ENCODE data around the gene MAD1L1.

The MAD1L1 gene

DNA sequence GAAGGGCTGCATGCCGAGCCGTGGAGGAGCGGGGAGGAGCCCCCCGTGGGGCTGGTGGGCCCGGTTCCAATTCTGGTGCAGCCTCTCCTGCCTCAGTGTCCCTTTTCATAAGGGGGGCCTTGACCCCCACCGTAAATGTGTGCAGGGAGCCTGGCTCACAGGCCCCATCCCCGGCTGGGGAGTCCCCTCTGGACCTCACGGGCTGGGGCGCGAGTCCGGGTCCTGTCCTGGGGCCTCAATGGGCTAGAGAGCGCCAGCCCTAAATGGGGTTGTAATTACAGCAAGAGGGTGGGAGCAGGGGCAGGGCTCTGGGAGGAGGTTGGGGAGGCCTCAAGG, 359.7 kb downstream of the MAD1L1 start:
- Histone ChIP-seq H2BK12ac (ENCODE audit: low read length) (no peak overlapping the region), H2AK5ac (ENCODE audit: low read length) (no peak overlapping the region), H3K4me3 (ENCODE audit: low read depth, low read length) (no peak overlapping the region), H3K27me3 (ENCODE audit: insufficient read depth, low read length) (no peaks in the 10 kb centered on the region), H3K9me3 (ENCODE audit: insufficient read depth, low read depth, low read length) (peaks cover 5% of the 10 kb centered on the region), H3K27ac (ENCODE audit: low read depth, low read length) (no peak overlapping the region), H2BK5ac (ENCODE audit: low read depth, low read length, poor library complexity) (no peak overlapping the region), H3K4me1 (ENCODE audit: control insufficient read depth in 1 of 2, insufficient read depth in 2 of 2, low read length in 2 of 2) (no peaks in the 10 kb centered on the region), H3K36me3 (ENCODE audit: control insufficient read depth in 1 of 2, insufficient read depth in 2 of 2, low read length in 2 of 2) (no peaks in the 10 kb centered on the region), H4K8ac (ENCODE audit: low read depth, low read length) (no peak overlapping the region), H4K12ac (ENCODE audit: low read depth, low read length) (no peak overlapping the region), H3K79me2 (ENCODE audit: control insufficient read depth, insufficient read depth, low read length, poor library complexity) (no peaks in the 10 kb centered on the region), H3K4me2 (ENCODE audit: low read length) (no peak overlapping the region), H3K23ac (ENCODE audit: low read length) (no peak overlapping the region), H2BK120ac (ENCODE audit: insufficient read depth, low read length, poor library complexity) (no peak overlapping the region), H4K91ac (ENCODE audit: low read depth, low read length) (no peak overlapping the region), H3K18ac (ENCODE audit: low read length) (no peak overlapping the region), H3K9ac (ENCODE audit: low read length) (no peak overlapping the region), H3K79me1 (ENCODE audit: low read length) (no peaks in the 10 kb centered on the region), H3K14ac (ENCODE audit: low read length) (no peak overlapping the region), H2AFZ (ENCODE audit: insufficient read depth, low read length, poor library complexity) (no peak overlapping the region), H3K4ac (ENCODE audit: low read depth, low read length) (no peak overlapping the region)
- no CpG with 5 or more reads among the region's 12 CpGs for WGBS (ENCODE audit: extremely low coverage, insufficient coverage, insufficient read length)
- DNase-seq = no peak

GRCh38 chr7:1872191-1873069, 360.3 kb downstream of the MAD1L1 start:
- no peaks in the 10 kb centered on the region for H3K27me3 ChIP-seq (ENCODE audit: insufficient read depth, low read length)
- H3K4me1 ChIP-seq (ENCODE audit: control insufficient read depth in 1 of 2, insufficient read depth in 2 of 2, low read length in 2 of 2) = no peaks in the 10 kb centered on the region
- no peak overlapping the region for H3K18ac ChIP-seq (ENCODE audit: low read length)
- H3K23ac ChIP-seq (ENCODE audit: low read length) = no peak overlapping the region
- no peak overlapping the region for H3K14ac ChIP-seq (ENCODE audit: low read length)
- H3K9ac ChIP-seq (ENCODE audit: low read length) = no peak overlapping the region
- no peak overlapping the region for H4K12ac ChIP-seq (ENCODE audit: low read depth, low read length)
- no peaks in the 10 kb centered on the region for H3K79me1 ChIP-seq (ENCODE audit: low read length)
- no peaks in the 10 kb centered on the region for H3K79me2 ChIP-seq (ENCODE audit: control insufficient read depth, insufficient read depth, low read length, poor library complexity)
- no peak overlapping the region for H3K4me2 ChIP-seq (ENCODE audit: low read length)
- no peak overlapping the region for H2AFZ ChIP-seq (ENCODE audit: insufficient read depth, low read length, poor library complexity)
- no peak overlapping the region for H3K4me3 ChIP-seq (ENCODE audit: low read depth, low read length)
- no peak overlapping the region for H2AK5ac ChIP-seq (ENCODE audit: low read length)
- H2BK120ac ChIP-seq (ENCODE audit: insufficient read depth, low read length, poor library complexity) = no peak overlapping the region
- H4K8ac ChIP-seq (ENCODE audit: low read depth, low read length) = no peak overlapping the region
- no peak overlapping the region for H4K91ac ChIP-seq (ENCODE audit: low read depth, low read length)
- no CpG with 5 or more reads among the region's 39 CpGs for WGBS (ENCODE audit: extremely low coverage, insufficient coverage, insufficient read length)
- H3K27ac ChIP-seq (ENCODE audit: low read depth, low read length) = no peak overlapping the region
- no peak overlapping the region for H3K4ac ChIP-seq (ENCODE audit: low read depth, low read length)
- H3K9me3 ChIP-seq (ENCODE audit: insufficient read depth, low read depth, low read length) = peaks cover 5% of the 10 kb centered on the region
- no peaks in the 10 kb centered on the region for H3K36me3 ChIP-seq (ENCODE audit: control insufficient read depth in 1 of 2, insufficient read depth in 2 of 2, low read length in 2 of 2)
- H2BK5ac ChIP-seq (ENCODE audit: low read depth, low read length, poor library complexity) = no peak overlapping the region
- DNase-seq = no peak
- H2BK12ac ChIP-seq (ENCODE audit: low read length) = no peak overlapping the region

GRCh38 chr7:1869452-1870130, 363.2 kb downstream of the MAD1L1 start:
- no peak overlapping the region for H2BK5ac ChIP-seq (ENCODE audit: low read depth, low read length, poor library complexity)
- no peak overlapping the region for H3K23ac ChIP-seq (ENCODE audit: low read length)
- DNase-seq = no peak
- H3K27me3 ChIP-seq (ENCODE audit: insufficient read depth, low read length) = no peaks in the 10 kb centered on the region
- H2BK120ac ChIP-seq (ENCODE audit: insufficient read depth, low read length, poor library complexity) = no peak overlapping the region
- no CpG with 5 or more reads among the region's 28 CpGs for WGBS (ENCODE audit: extremely low coverage, insufficient coverage, insufficient read length)
- no peak overlapping the region for H4K91ac ChIP-seq (ENCODE audit: low read depth, low read length)
- no peak overlapping the region for H3K14ac ChIP-seq (ENCODE audit: low read length)
- H3K9me3 ChIP-seq (ENCODE audit: insufficient read depth, low read depth, low read length) = peaks cover 7% of the 10 kb centered on the region
- H3K79me2 ChIP-seq (ENCODE audit: control insufficient read depth, insufficient read depth, low read length, poor library complexity) = no peaks in the 10 kb centered on the region
- H3K4me3 ChIP-seq (ENCODE audit: low read depth, low read length) = no peak overlapping the region
- H3K4me2 ChIP-seq (ENCODE audit: low read length) = no peak overlapping the region
- H3K36me3 ChIP-seq (ENCODE audit: control insufficient read depth in 1 of 2, insufficient read depth in 2 of 2, low read length in 2 of 2) = no peaks in the 10 kb centered on the region
- H3K4ac ChIP-seq (ENCODE audit: low read depth, low read length) = no peak overlapping the region
- H2BK12ac ChIP-seq (ENCODE audit: low read length) = no peak overlapping the region
- no peak overlapping the region for H4K12ac ChIP-seq (ENCODE audit: low read depth, low read length)
- H2AFZ ChIP-seq (ENCODE audit: insufficient read depth, low read length, poor library complexity) = no peak overlapping the region
- no peak overlapping the region for H3K9ac ChIP-seq (ENCODE audit: low read length)
- H3K4me1 ChIP-seq (ENCODE audit: control insufficient read depth in 1 of 2, insufficient read depth in 2 of 2, low read length in 2 of 2) = peaks cover 0 to 2% of the 10 kb centered on the region in 2 experiments
- no peak overlapping the region for H4K8ac ChIP-seq (ENCODE audit: low read depth, low read length)
- H3K27ac ChIP-seq (ENCODE audit: low read depth, low read length) = no peak overlapping the region
- H2AK5ac ChIP-seq (ENCODE audit: low read length) = no peak overlapping the region
- H3K79me1 ChIP-seq (ENCODE audit: low read length) = no peaks in the 10 kb centered on the region
- no peak overlapping the region for H3K18ac ChIP-seq (ENCODE audit: low read length)

- H3K4me1 ChIP-seq (ENCODE audit: control insufficient read depth in 1 of 2, insufficient read depth in 2 of 2, low read length in 2 of 2) = peaks cover 0 to 2% of the 10 kb centered on the region in 2 experiments
- no peak overlapping the region for H2BK12ac ChIP-seq (ENCODE audit: low read length)
- no peaks in the 10 kb centered on the region for H3K27me3 ChIP-seq (ENCODE audit: insufficient read depth, low read length)
- no peaks in the 10 kb centered on the region for H3K79me1 ChIP-seq (ENCODE audit: low read length)
- H3K79me2 ChIP-seq (ENCODE audit: control insufficient read depth, insufficient read depth, low read length, poor library complexity) = no peaks in the 10 kb centered on the region
- no peak overlapping the region for H3K14ac ChIP-seq (ENCODE audit: low read length)
- no peak overlapping the region for H3K9ac ChIP-seq (ENCODE audit: low read length)
- H3K36me3 ChIP-seq (ENCODE audit: control insufficient read depth in 1 of 2, insufficient read depth in 2 of 2, low read length in 2 of 2) = no peaks in the 10 kb centered on the region
- no peak overlapping the region for H3K4me3 ChIP-seq (ENCODE audit: low read depth, low read length)
- H2BK5ac ChIP-seq (ENCODE audit: low read depth, low read length, poor library complexity) = no peak overlapping the region
- no peak overlapping the region for H3K27ac ChIP-seq (ENCODE audit: low read depth, low read length)
- no peak for DNase-seq
- no peak overlapping the region for H4K91ac ChIP-seq (ENCODE audit: low read depth, low read length)
- no peak overlapping the region for H3K18ac ChIP-seq (ENCODE audit: low read length)
- no peak overlapping the region for H2AK5ac ChIP-seq (ENCODE audit: low read length)
- H2AFZ ChIP-seq (ENCODE audit: insufficient read depth, low read length, poor library complexity) = no peak overlapping the region
- H2BK120ac ChIP-seq (ENCODE audit: insufficient read depth, low read length, poor library complexity) = no peak overlapping the region
- H3K4me2 ChIP-seq (ENCODE audit: low read length) = no peak overlapping the region
- H3K4ac ChIP-seq (ENCODE audit: low read depth, low read length) = no peak overlapping the region
- no peak overlapping the region for H3K23ac ChIP-seq (ENCODE audit: low read length)
- H3K9me3 ChIP-seq (ENCODE audit: insufficient read depth, low read depth, low read length) = peaks cover 7% of the 10 kb centered on the region
- no peak overlapping the region for H4K8ac ChIP-seq (ENCODE audit: low read depth, low read length)
- WGBS (ENCODE audit: extremely low coverage, insufficient coverage, insufficient read length) = no CpG with 5 or more reads among the region's 36 CpGs
- H4K12ac ChIP-seq (ENCODE audit: low read depth, low read length) = no peak overlapping the region
These were observed 364.1 kb downstream of the MAD1L1 start for GRCh38 chr7:1868516-1869165.

Measured in trophoblast cell (in vitro differentiated cells and primary cell).